ENCODE results near the gene TRPM3.
"Not testable (repeated sequence)": the region's sequence is repeated elsewhere in the genome, so short reads cannot be mapped to it uniquely, and the experiment has no call there.

TRPM3 gene

DNA sequence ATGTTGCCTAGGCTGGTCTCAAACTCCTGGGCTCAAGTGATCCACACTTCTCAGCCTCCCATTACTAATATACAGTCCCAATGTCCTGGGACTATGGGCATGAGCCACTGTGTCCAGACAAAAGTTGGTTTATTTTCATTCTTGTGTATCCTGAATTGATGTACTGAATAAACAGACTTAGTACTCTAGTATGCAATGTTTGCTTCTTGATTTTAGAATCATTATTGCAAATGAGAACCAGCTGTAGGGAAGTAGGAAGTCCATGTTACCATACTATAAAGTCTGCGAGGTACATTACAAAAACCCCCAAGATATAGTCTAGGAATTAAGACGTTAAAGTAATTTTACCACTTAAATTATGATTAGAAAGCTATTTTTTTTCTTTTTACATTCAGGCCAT, 372.4 kb downstream of the TRPM3 start:
- DNase-seq (ENCODE audit: low spot score): no peak

DNA sequence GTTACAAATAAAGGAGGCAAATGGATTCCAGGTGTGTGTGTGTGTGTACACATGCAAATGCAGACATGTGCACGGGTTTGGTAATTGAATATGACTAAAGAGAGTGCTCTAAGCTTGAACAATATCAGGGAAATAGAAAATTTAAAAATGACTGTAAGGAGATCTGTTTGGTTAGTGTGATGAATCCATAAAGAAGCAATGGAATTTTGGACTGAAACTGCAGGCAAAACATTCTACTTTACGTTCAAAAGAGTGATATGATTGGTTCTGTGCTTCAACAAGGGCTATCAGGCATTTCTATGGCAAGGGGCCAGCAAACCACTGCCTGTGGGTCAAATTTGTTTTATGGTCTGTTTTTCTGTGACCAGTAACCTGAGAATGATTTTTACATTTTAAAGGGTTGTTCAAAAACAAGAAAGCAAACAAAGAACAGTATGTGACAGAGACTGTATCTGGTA, 374.1 kb downstream of the TRPM3 start:
- DNase-seq (ENCODE audit: low spot score): no peak

DNA sequence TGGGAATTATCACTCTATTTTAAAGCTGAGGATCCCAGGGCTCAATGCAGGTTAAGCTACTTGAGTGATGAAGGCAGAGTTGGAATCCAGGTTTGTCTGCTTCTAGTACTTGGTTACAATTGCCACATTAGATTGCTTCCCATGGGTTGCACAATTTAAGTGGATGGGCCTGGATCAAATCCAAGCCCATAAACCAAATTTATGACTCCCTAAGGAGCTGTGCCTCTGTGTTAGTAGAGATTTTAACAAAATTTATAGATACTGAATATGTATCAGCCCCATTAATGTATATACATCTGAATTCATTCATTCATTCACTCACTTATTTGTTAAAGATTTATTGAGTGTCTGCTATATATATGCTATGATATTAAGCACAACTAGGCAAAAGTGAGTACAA, 374.7 kb downstream of the TRPM3 start:
- DNase-seq (ENCODE audit: low spot score): no peak

DNA sequence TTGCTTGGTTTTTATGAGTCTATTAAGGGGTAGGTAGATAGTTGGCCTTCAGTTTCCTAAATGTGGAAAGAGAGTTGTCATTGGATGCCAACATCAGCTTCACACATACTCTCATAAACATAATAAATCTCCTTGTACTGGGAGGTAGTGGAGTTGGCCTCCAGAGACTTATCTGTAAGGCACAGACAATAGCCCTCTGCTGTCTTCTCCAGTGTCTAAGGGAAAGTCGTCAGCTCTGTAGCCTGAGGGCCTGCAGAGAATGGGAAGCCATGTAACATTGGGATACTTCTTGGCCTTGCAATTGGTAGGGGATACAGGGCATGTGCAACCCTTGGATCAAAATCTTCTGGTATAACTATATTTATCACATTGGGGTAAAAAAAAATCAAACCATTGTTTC, 375.1 kb downstream of the TRPM3 start:
- no peak for DNase-seq (ENCODE audit: low spot score)

DNA sequence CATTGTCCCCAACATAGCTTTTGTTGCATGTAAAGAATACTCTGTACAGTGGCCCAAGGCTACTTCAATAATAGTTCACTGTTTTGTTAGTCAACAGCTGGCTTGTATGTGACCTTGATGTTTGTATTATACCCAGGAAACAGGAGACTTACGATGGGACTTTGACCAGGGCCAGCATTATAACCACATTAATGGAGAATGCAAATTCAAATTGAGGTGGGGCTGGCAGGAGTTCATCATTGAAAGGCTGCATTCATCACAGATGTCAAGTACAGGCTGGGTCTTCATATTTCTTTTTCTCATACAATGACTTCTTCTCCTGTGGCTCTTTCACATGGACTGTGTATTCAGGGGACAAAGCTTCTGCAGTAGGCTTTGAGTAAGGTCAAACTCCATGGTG, 396.6 kb downstream of the TRPM3 start:
- not testable (repeated sequence) for DNase-seq (ENCODE audit: low spot score)

DNA sequence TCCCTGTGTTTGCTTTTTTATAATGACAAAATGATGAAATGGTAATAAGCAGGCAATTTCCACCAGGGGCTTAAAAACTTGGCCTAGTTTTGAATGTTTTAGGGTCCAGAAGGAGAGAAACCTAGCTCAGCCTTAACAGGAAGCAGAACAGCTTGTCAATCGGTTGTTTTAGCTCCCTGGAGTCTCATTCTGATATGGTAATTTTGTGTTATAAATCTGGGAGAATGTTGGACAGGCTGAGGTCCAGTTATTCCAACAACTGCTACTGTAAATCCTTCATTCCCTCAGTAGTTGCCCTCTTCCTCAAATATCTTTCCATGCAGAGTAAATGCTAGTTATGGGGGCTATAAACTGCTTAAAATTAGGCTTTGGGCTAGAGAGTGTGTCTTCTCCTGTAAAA, 397.4 kb downstream of the TRPM3 start:
- not testable (repeated sequence) for DNase-seq (ENCODE audit: low spot score)

DNA sequence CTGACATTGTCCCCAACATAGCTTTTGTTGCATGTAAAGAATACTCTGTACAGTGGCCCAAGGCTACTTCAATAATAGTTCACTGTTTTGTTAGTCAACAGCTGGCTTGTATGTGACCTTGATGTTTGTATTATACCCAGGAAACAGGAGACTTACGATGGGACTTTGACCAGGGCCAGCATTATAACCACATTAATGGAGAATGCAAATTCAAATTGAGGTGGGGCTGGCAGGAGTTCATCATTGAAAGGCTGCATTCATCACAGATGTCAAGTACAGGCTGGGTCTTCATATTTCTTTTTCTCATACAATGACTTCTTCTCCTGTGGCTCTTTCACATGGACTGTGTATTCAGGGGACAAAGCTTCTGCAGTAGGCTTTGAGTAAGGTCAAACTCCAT, 414.6 kb downstream of the TRPM3 start:
- not testable (repeated sequence) for DNase-seq (ENCODE audit: low spot score)

DNA sequence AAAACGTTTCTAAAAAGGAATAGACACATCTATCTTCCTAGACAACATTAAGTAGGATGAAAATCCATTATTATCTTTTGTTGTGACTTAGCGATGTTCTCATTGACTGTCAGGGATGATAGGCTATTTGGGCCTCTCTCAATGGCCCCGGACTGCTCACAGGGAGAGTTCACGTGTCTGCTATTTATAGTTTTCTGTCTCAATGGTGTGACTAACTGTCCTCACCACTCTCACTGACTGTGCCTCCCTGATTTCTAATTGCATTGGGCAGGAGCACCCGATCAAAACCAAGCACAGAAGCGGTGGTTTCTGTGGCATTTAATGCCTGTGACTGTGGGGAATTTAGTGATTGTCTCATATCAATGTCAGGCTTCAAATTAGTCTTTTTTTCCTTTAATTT, 420.3 kb downstream of the TRPM3 start:
- DNase-seq (ENCODE audit: low spot score): no peak

DNA sequence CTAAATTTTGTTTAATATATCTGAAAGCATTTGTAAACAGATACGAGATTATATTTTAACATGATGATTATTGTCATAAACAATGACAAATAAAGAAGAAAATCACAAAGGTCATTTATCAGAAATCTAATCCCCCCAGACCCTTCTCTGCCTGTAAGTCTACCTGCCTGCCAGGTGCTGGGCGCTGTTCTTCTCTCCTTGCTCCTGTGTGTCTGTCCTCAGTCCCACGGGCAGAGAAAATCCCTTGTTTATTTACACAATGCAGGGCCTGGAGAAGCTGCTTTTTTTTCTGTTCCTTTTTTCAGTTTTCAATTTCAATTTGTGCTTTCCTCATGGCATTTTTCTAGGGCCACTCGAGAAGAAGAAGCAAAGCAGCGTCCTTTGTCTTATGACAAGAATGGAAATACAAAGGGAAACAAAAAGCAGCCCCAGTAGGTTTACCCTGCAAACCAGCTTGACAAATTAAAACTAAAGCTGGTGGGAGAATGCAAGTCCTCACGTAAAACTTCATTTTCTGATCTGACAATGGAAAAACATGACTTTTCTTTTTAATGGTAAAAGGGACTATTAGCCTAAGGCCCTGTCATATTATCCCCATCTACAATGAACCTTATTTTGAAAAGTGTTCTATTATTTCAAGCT, 424.6 kb downstream of the TRPM3 start:
- no peak for DNase-seq (ENCODE audit: low spot score)

DNA sequence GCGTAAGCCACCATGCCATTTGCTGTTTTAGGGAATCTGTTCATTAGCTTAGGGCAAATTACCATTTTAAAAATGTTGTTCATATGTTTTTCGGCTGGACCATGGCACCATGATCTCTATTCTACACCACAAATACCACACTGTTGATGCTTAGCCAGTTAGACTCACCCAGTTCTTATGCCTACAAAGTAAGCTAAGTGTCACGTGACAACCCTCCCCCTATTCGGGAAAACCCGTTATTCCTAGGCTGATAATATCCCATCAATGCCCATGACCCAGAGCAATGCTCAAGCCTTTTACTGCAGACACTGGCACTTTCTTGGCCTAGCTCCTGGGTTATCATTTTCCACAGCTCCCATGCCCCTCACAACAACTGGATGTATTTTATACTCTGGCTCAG, 426.7 kb downstream of the TRPM3 start:
- no peak for DNase-seq (ENCODE audit: low spot score)

DNA sequence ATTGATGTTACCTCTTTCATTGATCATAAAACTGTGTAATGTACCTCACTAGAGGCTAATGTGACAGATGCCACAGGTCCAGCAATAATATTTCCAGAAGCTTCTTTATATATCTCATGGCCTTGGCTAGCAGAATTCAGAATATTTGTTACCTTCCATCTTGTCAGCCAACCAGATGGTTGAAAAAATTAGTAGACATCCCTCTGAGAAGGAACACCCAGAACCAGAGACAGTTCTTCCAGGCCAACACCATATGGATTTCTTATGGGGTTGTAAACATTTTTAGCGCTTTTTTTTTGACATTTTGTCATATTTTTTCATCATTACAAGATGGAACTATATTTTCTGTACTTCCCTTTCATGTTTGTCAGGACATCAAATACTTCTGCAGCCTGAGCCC, 428.2 kb downstream of the TRPM3 start:
- DNase-seq (ENCODE audit: low spot score): no peak

DNA sequence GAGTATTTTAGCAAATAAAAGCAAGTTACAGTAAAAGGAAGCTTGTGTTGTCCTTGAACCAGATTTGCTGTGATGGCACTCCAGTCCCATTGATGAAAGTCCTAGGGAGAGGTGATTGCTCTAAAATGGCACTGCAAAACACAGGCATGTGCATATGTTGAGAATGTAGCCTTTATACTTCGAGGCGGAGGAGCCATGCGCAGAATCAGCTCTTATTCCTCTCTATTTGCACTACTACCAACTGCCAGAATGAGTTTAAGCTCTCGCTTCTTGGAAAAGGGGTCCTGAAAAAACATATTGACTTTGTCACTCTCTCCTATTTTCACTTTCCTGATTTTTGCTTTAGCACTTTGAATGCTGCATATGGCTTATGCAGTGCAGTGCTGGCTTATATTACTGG, 429.0 kb downstream of the TRPM3 start:
- DNase-seq (ENCODE audit: low spot score): no peak

DNA sequence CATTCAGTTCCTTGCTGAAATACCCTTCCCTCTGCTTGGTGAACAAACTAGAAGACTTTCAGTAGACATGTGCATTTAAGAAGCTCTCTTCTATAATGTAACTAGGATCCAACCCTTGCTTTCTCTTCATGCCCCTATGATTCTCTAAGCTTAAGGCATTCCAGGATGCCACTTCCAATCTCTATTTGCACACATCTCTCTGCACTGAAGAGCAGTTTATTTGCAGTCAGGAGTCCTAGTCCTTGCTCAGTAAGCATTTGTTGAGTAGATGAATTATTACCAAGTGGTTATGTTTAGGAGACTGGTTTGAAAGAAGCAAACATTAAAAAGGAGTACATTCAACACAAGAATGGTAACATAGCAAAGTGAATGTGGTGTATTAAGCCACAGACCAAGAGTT, 432.7 kb downstream of the TRPM3 start:
- DNase-seq (ENCODE audit: low spot score): no peak

DNA sequence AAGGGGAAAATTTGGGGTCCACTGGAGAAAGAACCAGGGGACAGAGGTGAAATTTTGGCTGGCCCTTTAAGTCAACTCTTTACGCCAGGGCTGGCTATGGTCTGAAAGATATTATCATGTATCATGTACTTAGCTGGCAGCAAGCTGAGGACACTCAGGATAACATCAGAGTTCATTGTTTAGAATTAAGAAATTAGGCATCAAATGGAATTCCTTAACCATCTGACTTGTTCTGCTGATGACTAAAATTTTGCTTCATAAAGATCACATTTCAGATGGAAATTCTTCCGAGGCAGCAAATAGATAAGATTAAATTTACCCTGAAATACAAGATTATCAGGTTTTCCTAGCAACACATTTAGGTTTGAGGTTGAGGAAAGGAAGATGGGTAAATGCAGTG, 437.6 kb downstream of the TRPM3 start:
- no peak for DNase-seq (ENCODE audit: low spot score)

DNA sequence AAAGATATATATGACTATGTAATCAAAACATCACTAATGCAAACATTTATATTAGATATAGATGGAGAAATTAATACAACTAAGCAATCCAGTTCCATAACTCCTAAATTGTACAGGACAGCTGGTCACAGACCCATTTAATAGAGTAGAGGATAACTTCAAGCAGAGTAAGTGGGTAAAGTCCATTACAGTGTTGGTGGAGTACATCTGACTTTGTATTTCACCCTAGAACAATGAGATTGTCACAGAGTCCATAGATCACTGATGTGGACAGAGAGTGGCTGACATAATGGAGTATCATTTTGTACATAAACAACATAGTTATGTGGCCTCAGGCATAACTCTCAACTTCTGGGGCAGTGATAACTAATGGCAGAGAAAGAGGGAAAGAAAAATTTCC, 439.1 kb downstream of the TRPM3 start:
- no peak for DNase-seq (ENCODE audit: low spot score)

DNA sequence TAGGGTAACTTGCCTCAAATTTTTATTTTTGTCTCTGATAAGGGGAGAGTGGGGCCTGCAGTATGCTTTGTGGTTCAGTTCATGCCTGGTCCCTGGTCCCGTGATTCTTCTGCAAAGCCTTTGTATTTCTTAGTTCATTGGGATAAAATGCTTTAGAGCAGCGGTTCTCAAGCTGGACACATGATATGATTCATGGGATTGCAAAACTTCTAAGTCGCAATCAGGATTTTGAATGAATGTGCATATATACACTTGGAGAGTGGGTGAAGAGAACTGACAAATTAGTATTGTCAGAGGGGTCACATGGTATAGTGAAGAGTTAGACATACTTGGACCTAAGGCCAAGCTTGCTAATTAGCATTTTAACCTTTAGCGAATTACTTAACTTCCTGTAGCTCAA, 441.6 kb downstream of the TRPM3 start:
- no peak for DNase-seq (ENCODE audit: low spot score)

DNA sequence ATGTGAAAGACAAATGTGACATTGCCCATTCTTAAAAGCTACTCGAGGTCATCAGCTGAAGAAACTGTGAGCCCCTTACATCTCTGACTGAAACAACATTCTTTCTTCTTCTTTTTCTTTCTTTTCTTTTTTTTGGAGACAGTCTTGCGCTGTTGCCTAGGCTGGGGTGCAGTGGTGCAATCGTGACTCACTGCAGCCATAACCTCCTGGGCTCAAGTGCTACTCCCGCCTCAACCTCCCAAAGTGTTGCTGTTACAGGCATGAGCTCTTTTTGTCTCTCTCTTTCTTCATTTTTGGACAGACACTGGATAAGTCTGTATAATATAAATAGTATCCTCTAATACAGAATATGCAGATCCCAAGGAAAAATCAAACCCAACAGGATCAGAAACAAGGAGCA, 443.3 kb downstream of the TRPM3 start:
- no peak for DNase-seq (ENCODE audit: low spot score)

DNA sequence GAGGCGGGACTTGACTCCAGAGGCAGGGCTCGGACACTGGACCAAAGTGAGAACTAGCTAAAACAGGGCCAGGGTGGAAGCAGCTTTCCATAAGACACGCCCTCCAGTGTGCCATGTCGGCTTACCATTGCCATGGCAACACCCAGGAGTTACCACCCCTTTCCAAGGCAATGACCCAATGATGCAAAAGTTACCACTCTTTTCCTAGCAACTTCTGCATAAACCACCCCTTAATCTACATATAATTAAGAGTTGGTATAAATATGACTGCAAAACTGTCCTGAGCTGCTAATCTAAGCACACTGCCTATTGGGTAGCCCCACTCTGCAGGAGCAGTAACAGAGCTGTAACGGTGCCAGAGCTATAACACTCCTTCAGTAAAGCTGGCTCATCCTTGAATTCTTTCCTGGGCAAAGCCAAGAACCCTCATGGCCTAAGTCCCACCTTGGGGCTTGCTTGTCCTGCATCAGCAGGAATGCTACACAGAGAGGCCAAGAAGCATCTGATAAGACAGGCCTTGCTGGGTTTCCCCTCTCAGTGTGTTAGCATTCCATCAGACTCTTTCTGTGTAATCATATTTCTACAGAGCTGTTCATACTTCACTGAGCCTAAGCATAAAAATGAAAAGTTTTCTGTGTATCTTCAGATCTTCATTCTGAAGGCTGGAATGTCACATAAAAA, 444.2 kb downstream of the TRPM3 start:
- DNase-seq (ENCODE audit: low spot score): no peak

DNA sequence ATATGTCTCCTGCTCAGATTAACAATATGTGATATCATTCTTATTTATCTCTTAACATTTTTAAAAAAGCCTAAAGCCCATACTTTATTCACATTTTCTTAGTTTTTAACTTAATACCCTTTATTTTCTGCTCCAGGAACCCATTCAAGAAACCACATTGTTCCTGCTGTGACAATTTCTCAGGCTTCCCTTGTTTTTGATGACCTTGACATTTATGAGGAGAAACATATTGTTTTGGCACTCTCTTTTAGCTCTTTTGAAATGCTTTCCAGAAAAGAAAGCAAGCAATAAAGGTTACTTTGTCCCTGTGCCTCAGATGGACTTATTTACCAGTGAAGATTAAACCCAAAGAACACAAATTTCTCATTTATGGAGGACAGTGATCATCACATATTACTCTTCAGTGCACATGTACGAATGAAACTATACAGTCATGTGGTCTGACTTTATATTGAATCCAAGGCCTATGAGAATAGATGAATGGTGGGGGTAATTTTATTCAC, 445.5 kb downstream of the TRPM3 start:
- no peak for DNase-seq (ENCODE audit: low spot score)

DNA sequence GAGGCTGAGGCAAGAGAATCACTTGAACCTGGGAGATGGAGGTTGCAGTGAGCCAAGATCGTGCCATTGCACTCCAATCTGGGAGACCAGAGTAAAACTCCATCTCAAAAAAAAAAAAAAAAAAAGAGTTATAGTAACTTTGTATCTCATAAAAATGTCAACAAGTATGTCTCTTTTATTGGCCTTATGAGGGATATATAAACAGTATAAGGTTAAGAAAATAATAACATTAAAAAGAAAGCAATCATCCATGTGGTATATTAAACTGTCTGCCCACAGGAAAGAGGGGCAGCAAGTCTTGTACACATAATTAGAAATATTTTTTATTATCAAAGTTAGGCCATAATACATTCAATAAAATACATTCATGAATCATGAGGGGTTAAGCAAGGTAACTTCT, 447.6 kb downstream of the TRPM3 start:
- DNase-seq (ENCODE audit: low spot score): no peak

DNA sequence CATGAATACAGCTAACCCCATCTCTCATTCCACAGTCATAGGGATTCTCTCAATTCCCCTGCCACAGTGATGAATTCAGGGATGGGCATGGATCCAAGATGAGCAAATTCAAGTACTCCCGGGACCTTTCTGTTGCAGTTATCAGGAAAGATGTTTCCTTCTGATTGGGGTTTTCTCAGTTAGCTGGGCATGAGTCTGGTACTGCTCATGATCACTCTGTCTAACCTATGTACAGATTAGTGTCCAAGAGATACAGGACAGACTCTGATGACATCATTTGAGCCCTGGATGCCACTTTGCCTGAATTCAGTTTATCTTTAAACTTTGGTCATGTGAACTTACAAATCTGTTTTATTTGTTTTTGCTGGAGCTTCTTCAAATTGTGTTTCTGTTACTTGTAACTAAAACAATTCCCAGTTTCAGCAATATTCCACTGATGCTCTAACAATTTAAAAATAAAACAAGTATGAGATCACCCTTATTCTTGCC, 449.2 kb downstream of the TRPM3 start:
- DNase-seq (ENCODE audit: low spot score): no peak

DNA sequence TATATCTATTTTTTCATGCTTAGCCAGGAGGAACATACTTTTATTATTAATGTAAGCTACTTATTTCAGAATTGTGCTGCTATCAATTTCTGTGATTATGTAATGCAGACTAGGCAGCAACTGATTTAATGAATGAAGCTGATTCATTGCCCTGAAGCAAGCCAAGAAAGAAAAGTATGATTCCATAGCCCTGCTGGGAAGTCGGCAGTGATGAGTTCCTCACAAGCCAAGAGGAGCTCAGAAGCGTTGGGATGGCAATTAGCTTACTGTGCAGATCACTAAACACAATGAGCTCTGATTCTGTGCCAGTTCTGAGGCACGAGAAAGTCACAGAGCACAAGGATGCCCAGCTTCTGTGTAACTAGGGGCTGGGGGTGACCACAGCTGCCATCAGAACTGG, 452.7 kb downstream of the TRPM3 start:
- DNase-seq (ENCODE audit: low spot score): no peak

DNA sequence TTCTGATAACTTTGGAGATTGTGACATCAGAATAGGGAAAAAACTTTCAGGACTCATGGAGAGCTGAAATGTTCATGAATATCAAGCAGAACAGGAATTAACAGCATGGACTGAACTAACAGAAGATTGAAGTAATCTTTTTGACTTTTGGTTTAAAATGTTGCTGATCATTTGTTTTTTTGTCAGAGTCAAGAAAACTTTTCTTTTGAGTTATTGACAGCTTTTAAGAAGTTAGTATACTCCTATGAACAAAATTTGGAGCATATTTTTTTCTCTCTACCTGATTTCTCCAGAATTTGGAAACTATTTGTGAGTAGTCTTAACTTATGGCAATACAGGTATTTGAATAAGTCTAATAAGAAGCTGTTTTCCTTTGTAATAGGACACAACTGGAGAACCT, 462.7 kb downstream of the TRPM3 start:
- no peak for DNase-seq (ENCODE audit: low spot score)

DNA sequence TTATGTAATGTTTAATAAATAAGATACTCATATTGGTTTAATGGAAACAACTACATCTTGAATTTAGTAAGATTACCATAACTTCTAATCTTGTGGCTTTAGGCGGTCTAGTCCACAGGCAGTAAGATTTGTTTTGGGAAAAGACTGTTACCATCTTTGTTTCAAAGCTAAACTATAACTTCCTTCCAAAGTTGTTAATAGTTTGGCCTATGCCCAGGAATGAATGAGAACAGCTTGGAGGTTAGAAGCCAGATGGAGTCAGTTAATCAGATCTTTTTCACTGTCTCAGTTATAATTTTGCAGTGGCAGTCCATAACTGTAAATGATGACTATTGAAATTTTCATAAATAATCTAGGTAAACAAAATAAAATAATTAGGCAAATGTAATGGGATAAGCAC, 465.1 kb downstream of the TRPM3 start:
- DNase-seq (ENCODE audit: low spot score): no peak
